ENCODE measurements around the gene AFAP1.

AFAP1 gene

GRCh38 chr4:7744142-7744804 is 195.4 kb downstream of the AFAP1 start:
- Histone ChIP-seq H3K4me1 (ENCODE audit: control insufficient read depth, low read depth, low read length) (no peaks in the 10 kb centered on the region), H3K9me3 (ENCODE audit: control insufficient read depth, low read depth, low read length) (no peaks in the 10 kb centered on the region), H3K9ac (ENCODE audit: low read length) (no peak overlapping the region), H3K36me3 (ENCODE audit: control insufficient read depth, low read depth, low read length) (no peaks in the 10 kb centered on the region), H3K27me3 (ENCODE audit: control insufficient read depth, insufficient read depth, low read length) (no peaks in the 10 kb centered on the region), H3K27ac (ENCODE audit: low read length) (no peak overlapping the region), H3K4me3 (ENCODE audit: low read length) (no peak overlapping the region)

DNA sequence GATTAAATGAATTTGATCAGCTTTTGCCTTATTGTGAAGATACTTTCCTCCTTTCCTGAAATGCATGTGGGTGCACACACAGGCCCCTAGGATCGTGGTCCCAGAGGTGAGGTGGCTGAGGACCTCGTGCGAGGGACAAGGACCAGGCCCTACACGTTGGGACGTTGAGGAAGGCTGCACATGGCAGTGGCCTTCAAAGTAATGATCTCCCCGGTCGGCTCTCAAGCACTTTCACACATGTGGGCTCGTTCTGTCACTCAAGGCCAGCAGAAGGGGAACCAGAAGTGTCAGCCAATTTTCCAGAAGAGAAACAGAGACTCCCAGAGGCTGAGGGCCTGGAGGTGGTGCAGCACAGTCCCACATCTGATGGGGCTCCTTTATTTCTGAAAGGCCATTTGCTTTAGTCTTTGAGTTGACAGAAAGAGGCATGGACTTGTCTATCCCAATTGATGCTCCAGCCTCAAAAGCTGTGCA is 196.8 kb downstream of the AFAP1 start:
- H3K27me3 ChIP-seq (ENCODE audit: control insufficient read depth, insufficient read depth, low read length): no peaks in the 10 kb centered on the region
- no peak overlapping the region for H3K4me3 ChIP-seq (ENCODE audit: low read length)
- no peaks in the 10 kb centered on the region for H3K36me3 ChIP-seq (ENCODE audit: control insufficient read depth, low read depth, low read length)
- H3K9me3 ChIP-seq (ENCODE audit: control insufficient read depth, low read depth, low read length): no peaks in the 10 kb centered on the region
- H3K27ac ChIP-seq (ENCODE audit: low read length): no peak overlapping the region
- H3K9ac ChIP-seq (ENCODE audit: low read length): no peak overlapping the region
- no peaks in the 10 kb centered on the region for H3K4me1 ChIP-seq (ENCODE audit: control insufficient read depth, low read depth, low read length)

- Histone ChIP-seq H3K9me3 (ENCODE audit: control insufficient read depth, low read depth, low read length) (no peaks in the 10 kb centered on the region), H3K9ac (ENCODE audit: low read length) (no peak overlapping the region), H3K4me3 (ENCODE audit: low read length) (no peak overlapping the region), H3K27me3 (ENCODE audit: control insufficient read depth, insufficient read depth, low read length) (no peaks in the 10 kb centered on the region), H3K36me3 (ENCODE audit: control insufficient read depth, low read depth, low read length) (no peaks in the 10 kb centered on the region), H3K27ac (ENCODE audit: low read length) (no peak overlapping the region), H3K4me1 (ENCODE audit: control insufficient read depth, low read depth, low read length) (no peaks in the 10 kb centered on the region)
These were observed 197.5 kb downstream of the AFAP1 start for GRCh38 chr4:7741946-7742806.

DNA sequence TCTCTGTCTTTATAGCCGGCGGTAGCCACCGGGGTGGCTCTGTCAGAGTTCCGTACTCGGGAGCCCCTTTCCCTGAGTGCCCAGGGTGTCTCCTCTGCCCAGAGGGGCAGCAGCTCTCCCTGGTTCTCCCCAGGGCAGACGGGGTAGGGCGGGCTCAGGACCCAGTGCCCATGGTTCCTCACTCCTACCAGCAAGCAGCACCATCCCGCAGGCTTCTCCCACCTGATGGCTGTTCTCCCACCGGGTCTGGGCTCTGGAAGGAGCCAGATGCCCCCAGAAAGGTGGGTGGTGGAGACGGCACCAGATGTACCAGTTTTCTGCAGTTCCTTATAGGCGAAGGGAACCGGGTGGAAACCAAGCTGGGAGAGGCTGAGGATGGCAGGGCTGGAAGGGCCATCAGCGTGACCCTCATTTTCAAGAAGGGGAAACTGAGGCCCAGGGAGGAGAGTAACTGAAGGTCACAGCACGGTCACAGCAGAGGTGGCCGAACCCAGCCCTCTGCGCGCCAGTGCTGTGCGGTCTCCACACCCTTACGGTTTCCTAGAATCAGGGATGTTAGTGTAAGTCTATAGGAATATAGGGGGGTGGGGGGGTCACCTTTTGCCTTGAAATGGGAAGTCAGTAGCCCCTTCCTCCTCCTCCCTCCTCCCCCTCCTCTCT is 198.7 kb downstream of the AFAP1 start:
- H3K27ac ChIP-seq (ENCODE audit: low read length): no peak overlapping the region
- H3K36me3 ChIP-seq (ENCODE audit: control insufficient read depth, low read depth, low read length): no peaks in the 10 kb centered on the region
- H3K4me3 ChIP-seq (ENCODE audit: low read length): no peak overlapping the region
- no peak overlapping the region for H3K9ac ChIP-seq (ENCODE audit: low read length)
- H3K9me3 ChIP-seq (ENCODE audit: control insufficient read depth, low read depth, low read length): no peaks in the 10 kb centered on the region
- no peaks in the 10 kb centered on the region for H3K27me3 ChIP-seq (ENCODE audit: control insufficient read depth, insufficient read depth, low read length)
- no peaks in the 10 kb centered on the region for H3K4me1 ChIP-seq (ENCODE audit: control insufficient read depth, low read depth, low read length)

DNA sequence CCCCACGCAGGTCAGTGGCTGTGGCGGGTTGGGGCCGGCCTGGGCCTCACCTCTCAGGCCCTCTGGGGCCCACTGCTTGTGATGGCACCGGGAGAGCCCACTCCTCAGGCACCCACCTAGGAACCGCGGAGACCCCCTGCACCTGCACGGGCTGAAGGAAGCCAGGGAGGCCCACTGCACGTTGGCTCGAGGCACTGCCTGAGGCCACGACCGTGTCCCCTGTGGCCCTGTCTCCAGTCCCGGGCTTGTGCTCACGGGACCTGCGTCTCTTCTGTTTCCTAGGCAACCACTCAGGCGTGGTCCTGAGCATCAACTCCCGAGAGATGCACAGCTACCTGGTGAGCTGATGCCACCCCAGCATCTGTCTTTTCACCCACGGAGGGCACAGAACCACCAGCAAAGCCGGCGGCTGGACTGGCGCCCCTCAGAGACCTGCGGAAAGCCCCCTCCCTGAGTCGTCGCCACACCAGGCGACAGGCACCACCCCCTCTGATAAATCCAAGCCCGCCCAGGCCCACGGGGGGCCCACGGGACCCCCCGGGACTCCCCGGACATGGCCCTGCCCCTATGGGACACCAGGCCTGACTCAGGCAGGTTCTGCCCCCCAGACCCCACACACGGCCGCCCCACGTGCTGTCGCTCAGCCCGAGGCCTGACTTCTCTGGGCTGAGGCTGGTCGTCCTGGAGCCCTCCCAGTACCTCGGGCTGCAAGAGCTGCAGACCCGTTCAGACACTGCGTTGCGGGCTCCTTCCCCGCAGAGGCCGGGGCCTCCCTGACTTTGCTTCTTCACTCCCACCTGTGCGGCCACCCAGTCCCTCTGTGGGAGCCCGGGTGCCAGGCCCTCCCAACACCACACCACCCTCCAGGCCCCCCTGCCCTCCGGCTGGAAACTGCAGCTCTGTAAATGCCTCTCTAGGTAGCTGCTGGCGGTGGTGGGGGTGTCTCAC is 199.5 kb downstream of the AFAP1 start:
- no peak overlapping the region for H3K4me3 ChIP-seq (ENCODE audit: low read length)
- no peaks in the 10 kb centered on the region for H3K9me3 ChIP-seq (ENCODE audit: control insufficient read depth, low read depth, low read length)
- H3K9ac ChIP-seq (ENCODE audit: low read length): no peak overlapping the region
- no peaks in the 10 kb centered on the region for H3K27me3 ChIP-seq (ENCODE audit: control insufficient read depth, insufficient read depth, low read length)
- H3K36me3 ChIP-seq (ENCODE audit: control insufficient read depth, low read depth, low read length): no peaks in the 10 kb centered on the region
- H3K27ac ChIP-seq (ENCODE audit: low read length): no peak overlapping the region
- H3K4me1 ChIP-seq (ENCODE audit: control insufficient read depth, low read depth, low read length): no peaks in the 10 kb centered on the region

DNA sequence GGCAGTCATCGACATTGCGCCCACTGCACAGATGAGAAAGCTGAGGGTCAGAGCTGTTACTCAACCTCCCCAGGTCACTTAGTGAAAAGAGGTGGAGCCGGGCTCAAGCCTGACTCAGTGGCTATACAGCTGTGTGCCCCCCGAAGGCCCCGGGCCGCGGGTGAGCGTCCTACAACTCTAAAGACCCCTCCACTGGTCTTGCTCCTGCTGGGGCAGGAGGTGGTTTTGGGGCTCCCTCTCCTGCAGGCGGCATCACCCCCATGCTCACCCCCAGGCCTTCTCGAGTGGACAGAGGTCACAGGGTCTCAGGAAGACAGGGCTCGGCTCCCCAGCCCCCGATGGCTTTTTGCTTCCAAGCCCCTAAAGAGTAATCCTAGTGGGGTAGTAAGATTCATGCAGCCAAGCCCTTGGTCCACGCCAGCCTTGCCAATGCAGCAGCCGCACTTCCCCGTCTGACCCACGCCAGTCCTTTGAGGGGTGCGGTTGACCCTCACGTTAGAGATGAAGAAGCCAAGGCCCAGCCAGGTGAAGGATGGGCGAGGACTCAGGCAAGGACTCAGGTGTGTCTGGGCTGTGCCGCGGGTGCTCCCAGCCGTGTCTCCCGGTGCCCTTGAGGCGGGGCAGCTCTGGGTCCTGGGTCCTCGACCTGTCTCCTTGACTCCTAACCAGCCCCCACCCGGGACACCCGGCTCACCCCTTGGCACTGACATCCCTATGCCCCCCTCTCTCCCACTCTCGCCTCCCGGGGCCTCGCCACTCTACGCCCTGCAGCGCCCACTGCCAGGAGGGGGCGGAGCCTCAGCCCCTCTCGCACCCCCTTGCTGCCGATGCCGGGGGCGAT is 200.4 kb downstream of the AFAP1 start:
- Histone ChIP-seq H3K4me1 (ENCODE audit: control insufficient read depth, low read depth, low read length) (no peaks in the 10 kb centered on the region), H3K9me3 (ENCODE audit: control insufficient read depth, low read depth, low read length) (no peaks in the 10 kb centered on the region), H3K4me3 (ENCODE audit: low read length) (no peak overlapping the region), H3K27ac (ENCODE audit: low read length) (no peak overlapping the region), H3K36me3 (ENCODE audit: control insufficient read depth, low read depth, low read length) (no peaks in the 10 kb centered on the region), H3K9ac (ENCODE audit: low read length) (no peak overlapping the region), H3K27me3 (ENCODE audit: control insufficient read depth, insufficient read depth, low read length) (no peaks in the 10 kb centered on the region)

DNA sequence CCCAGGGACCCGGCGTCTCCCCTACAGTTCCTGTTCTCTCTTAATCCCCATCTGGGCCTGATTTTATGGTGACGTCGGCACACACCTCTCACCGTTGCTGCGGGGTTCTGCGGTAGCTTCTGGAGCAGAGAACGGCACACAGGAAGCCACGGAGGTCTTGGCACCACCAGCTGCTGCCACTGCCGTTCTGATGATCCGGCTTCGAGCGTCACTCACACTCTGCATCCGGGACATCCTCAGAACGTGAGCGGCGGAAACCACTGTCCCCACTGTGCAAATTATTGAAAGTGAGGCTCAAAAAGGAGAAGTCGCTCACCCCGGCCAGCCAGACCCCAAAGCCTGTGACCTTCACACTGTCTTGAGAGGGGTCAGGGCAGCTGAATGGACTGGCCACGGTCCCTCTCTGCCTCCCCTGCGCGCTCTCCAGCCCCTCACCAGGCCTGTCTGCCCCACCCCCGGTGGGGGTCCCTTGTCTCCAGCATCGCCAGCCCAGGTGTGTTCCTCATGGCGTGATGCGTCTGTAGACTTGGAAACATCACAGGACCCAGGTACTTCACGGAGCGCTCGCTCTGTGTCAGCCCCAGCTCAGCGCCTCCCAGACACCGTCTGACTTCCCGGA is 201.1 kb downstream of the AFAP1 start:
- Histone ChIP-seq H3K4me1 (ENCODE audit: control insufficient read depth, low read depth, low read length) (no peaks in the 10 kb centered on the region), H3K9me3 (ENCODE audit: control insufficient read depth, low read depth, low read length) (no peaks in the 10 kb centered on the region), H3K27ac (ENCODE audit: low read length) (no peak overlapping the region), H3K27me3 (ENCODE audit: control insufficient read depth, insufficient read depth, low read length) (no peaks in the 10 kb centered on the region), H3K36me3 (ENCODE audit: control insufficient read depth, low read depth, low read length) (no peaks in the 10 kb centered on the region), H3K9ac (ENCODE audit: low read length) (no peak overlapping the region), H3K4me3 (ENCODE audit: low read length) (no peak overlapping the region)

GRCh38 chr4:7737752-7738457 is 201.8 kb downstream of the AFAP1 start:
- Histone ChIP-seq H3K27ac (ENCODE audit: low read length) (no peak overlapping the region), H3K27me3 (ENCODE audit: control insufficient read depth, insufficient read depth, low read length) (no peaks in the 10 kb centered on the region), H3K9me3 (ENCODE audit: control insufficient read depth, low read depth, low read length) (no peaks in the 10 kb centered on the region), H3K36me3 (ENCODE audit: control insufficient read depth, low read depth, low read length) (no peaks in the 10 kb centered on the region), H3K4me1 (ENCODE audit: control insufficient read depth, low read depth, low read length) (no peaks in the 10 kb centered on the region), H3K4me3 (ENCODE audit: low read length) (no peak overlapping the region), H3K9ac (ENCODE audit: low read length) (no peak overlapping the region)

DNA sequence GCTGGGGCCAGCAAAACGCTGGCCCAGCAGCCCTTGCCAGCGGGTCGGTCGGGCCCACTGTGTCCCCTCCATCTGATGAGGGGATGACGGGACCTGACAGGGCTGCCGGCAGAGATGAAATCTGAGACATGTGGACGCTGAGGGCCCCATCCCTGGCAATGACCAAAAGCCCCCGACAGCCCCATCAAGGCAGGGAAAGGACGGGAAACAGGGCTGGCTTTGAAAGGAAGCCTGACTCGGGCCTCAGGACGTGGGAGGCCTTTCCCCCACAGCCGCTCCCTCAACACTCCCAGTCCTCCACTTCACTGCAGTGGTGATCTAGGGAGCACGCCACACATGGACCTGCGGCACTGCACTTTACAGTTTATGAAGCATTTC is 202.4 kb downstream of the AFAP1 start:
- Histone ChIP-seq H3K9me3 (ENCODE audit: control insufficient read depth, low read depth, low read length) (no peaks in the 10 kb centered on the region), H3K27ac (ENCODE audit: low read length) (no peak overlapping the region), H3K27me3 (ENCODE audit: control insufficient read depth, insufficient read depth, low read length) (no peaks in the 10 kb centered on the region), H3K36me3 (ENCODE audit: control insufficient read depth, low read depth, low read length) (no peaks in the 10 kb centered on the region), H3K9ac (ENCODE audit: low read length) (no peak overlapping the region), H3K4me1 (ENCODE audit: control insufficient read depth, low read depth, low read length) (no peaks in the 10 kb centered on the region), H3K4me3 (ENCODE audit: low read length) (no peak overlapping the region)
